DMS79 (cell line): ENCODE results near the gene GALNT10.

Experiments
- DNase-seq: peaks from one replicate; lab custom pipeline; 2025; lab: John Stamatoyannopoulos, UW

The GALNT10 gene

GRCh38 chr5:154324033-154324432 is 133.5 kb downstream of the GALNT10 start:
- no peak for DNase-seq

GRCh38 chr5:154325566-154325965 is 135.0 kb downstream of the GALNT10 start:
- no peak for DNase-seq

- no peak for DNase-seq
Observed at GRCh38 chr5:154329062-154329461, 138.5 kb downstream of the GALNT10 start.

GRCh38 chr5:154329519-154330040 is 139.0 kb downstream of the GALNT10 start:
- DNase-seq: no peak

GRCh38 chr5:154330097-154330667 is 139.6 kb downstream of the GALNT10 start:
- no peak for DNase-seq

- no peak for DNase-seq
Observed at GRCh38 chr5:154331232-154331631, 140.7 kb downstream of the GALNT10 start.

GRCh38 chr5:154331924-154332323 is 141.4 kb downstream of the GALNT10 start:
- DNase-seq: no peak

GRCh38 chr5:154332451-154332850 is 141.9 kb downstream of the GALNT10 start:
- no peak for DNase-seq

- DNase-seq: no peak
Observed at GRCh38 chr5:154333016-154333415, 142.5 kb downstream of the GALNT10 start.

GRCh38 chr5:154334406-154335064 is 144.0 kb downstream of the GALNT10 start:
- no peak for DNase-seq

- no peak for DNase-seq
Observed at GRCh38 chr5:154335065-154335448, 144.5 kb downstream of the GALNT10 start.

- DNase-seq: no peak
Observed at GRCh38 chr5:154341620-154342019, 151.1 kb downstream of the GALNT10 start.

GRCh38 chr5:154342211-154342610 is 151.7 kb downstream of the GALNT10 start:
- DNase-seq: no peak

- no peak for DNase-seq
Observed at GRCh38 chr5:154342963-154343362, 152.4 kb downstream of the GALNT10 start.

GRCh38 chr5:154344461-154344860 is 153.9 kb downstream of the GALNT10 start:
- DNase-seq: no peak

GRCh38 chr5:154345255-154345952 is 154.9 kb downstream of the GALNT10 start:
- DNase-seq: no peak

GRCh38 chr5:154346427-154346826 is 155.9 kb downstream of the GALNT10 start:
- DNase-seq: no peak

- DNase-seq: no peak
Observed at GRCh38 chr5:154349626-154350264, 159.2 kb downstream of the GALNT10 start.

- no peak for DNase-seq
Observed at GRCh38 chr5:154351141-154351540, 160.6 kb downstream of the GALNT10 start.

- DNase-seq: no peak
Observed at GRCh38 chr5:154351566-154351965, 161.0 kb downstream of the GALNT10 start.

- no peak for DNase-seq
Observed at GRCh38 chr5:154352960-154353548, 162.5 kb downstream of the GALNT10 start.

- DNase-seq: no peak
Observed at GRCh38 chr5:154355129-154355611, 164.6 kb downstream of the GALNT10 start.
